Measurements from ENCODE around the gene ONECUT2. TPM values are rescaled to one million over a fixed set of nuclear protein-coding genes. Genes with fewer than 3 reads are reported as not detected.

The ONECUT2 gene
- total RNA-seq, 2 donors from 2014 or later: 1.9 to 3.6 TPM

GRCh38 chr18:57432140-57432539 lies 3.0 kb upstream of the ONECUT2 start:
- Histone ChIP-seq H3K36me3 (ENCODE audit: control insufficient read depth, insufficient read depth, low read length) (no peaks in the 10 kb centered on the region), H3K9ac (ENCODE audit: extremely low read depth, low read length, poor library complexity, severe bottlenecking) (no peak overlapping the region), H3K27me3 (ENCODE audit: control insufficient read depth, insufficient read depth, low read length, poor library complexity, severe bottlenecking) (peaks cover 92% of the 10 kb centered on the region), H3K27ac (ENCODE audit: low read depth, low read length) (no peak overlapping the region), H3K4me1 (ENCODE audit: control insufficient read depth, insufficient read depth, low read length) (peaks cover 13% of the 10 kb centered on the region), H3K9me3 (ENCODE audit: control insufficient read depth, low read length) (no peaks in the 10 kb centered on the region), H3K4me3 (ENCODE audit: low read length) (no peak overlapping the region)
- H3K9me3 Mint-ChIP-seq: no peaks in the 10 kb centered on the region
- H3K27ac Mint-ChIP-seq: no peak overlapping the region
- DNase-seq: no peak
- no peak for TF ChIP-seq CTCF (conservative IDR thresholded peaks at IDR 0.05)
- H3K4me3 Mint-ChIP-seq: no peak overlapping the region
- peaks cover 51% of the 10 kb centered on the region for H3K4me1 Mint-ChIP-seq
- no peaks in the 10 kb centered on the region for H3K36me3 Mint-ChIP-seq (ENCODE audit: low read depth)
- peaks cover 91% of the 10 kb centered on the region for H3K27me3 Mint-ChIP-seq (ENCODE audit: insufficient read depth)
- WGBS, 2 experiments (ENCODE audit: insufficient coverage in 1 of 2, insufficient read length in 1 of 2): 10 to 58% methylated on average over 2 to 3 of the region's 4 CpGs

GRCh38 chr18:57432751-57433400 lies 2.3 kb upstream of the ONECUT2 start:
- no peaks in the 10 kb centered on the region for H3K9me3 ChIP-seq (ENCODE audit: control insufficient read depth, low read length)
- H3K27ac Mint-ChIP-seq: no peak overlapping the region
- peaks cover 91% of the 10 kb centered on the region for H3K27me3 ChIP-seq (ENCODE audit: control insufficient read depth, insufficient read depth, low read length, poor library complexity, severe bottlenecking)
- no peak for TF ChIP-seq CTCF (conservative IDR thresholded peaks at IDR 0.05)
- peaks cover 54% of the 10 kb centered on the region for H3K4me1 Mint-ChIP-seq
- no peak overlapping the region for H3K27ac ChIP-seq (ENCODE audit: low read depth, low read length)
- no peaks in the 10 kb centered on the region for H3K9me3 Mint-ChIP-seq
- peaks cover 95% of the 10 kb centered on the region for H3K27me3 Mint-ChIP-seq (ENCODE audit: insufficient read depth)
- DNase-seq: no peak
- H3K9ac ChIP-seq (ENCODE audit: extremely low read depth, low read length, poor library complexity, severe bottlenecking): no peak overlapping the region
- H3K36me3 ChIP-seq (ENCODE audit: control insufficient read depth, insufficient read depth, low read length): no peaks in the 10 kb centered on the region
- H3K36me3 Mint-ChIP-seq (ENCODE audit: low read depth): no peaks in the 10 kb centered on the region
- 0% methylated on average over 3 to 7 of the region's 9 CpGs for WGBS, 2 experiments (ENCODE audit: insufficient coverage in 1 of 2, insufficient read length in 1 of 2)
- peak overlapping the region; percentile 32 for H3K4me3 ChIP-seq (ENCODE audit: low read length)
- peak overlapping the region; percentile 15 for H3K4me3 Mint-ChIP-seq
- peaks cover 13% of the 10 kb centered on the region for H3K4me1 ChIP-seq (ENCODE audit: control insufficient read depth, insufficient read depth, low read length)

- 3 to 6% methylated on average over 4 to 6 of the region's 6 CpGs for WGBS, 2 experiments (ENCODE audit: insufficient coverage in 1 of 2, insufficient read length in 1 of 2)
- TF ChIP-seq CTCF (conservative IDR thresholded peaks at IDR 0.05): no peak
- no peaks in the 10 kb centered on the region for H3K9me3 Mint-ChIP-seq
- Histone ChIP-seq H3K4me1 (ENCODE audit: control insufficient read depth, insufficient read depth, low read length) (peaks cover 13% of the 10 kb centered on the region), H3K27ac (ENCODE audit: low read depth, low read length) (no peak overlapping the region), H3K36me3 (ENCODE audit: control insufficient read depth, insufficient read depth, low read length) (no peaks in the 10 kb centered on the region), H3K27me3 (ENCODE audit: control insufficient read depth, insufficient read depth, low read length, poor library complexity, severe bottlenecking) (peaks cover 90% of the 10 kb centered on the region), H3K4me3 (ENCODE audit: low read length) (peak overlapping the region; percentile 90), H3K9me3 (ENCODE audit: control insufficient read depth, low read length) (no peaks in the 10 kb centered on the region), H3K9ac (ENCODE audit: extremely low read depth, low read length, poor library complexity, severe bottlenecking) (no peak overlapping the region)
- H3K4me3 Mint-ChIP-seq: peak overlapping the region; percentile 62
- H3K27ac Mint-ChIP-seq: no peak overlapping the region
- no peak for DNase-seq
- peaks cover 97% of the 10 kb centered on the region for H3K27me3 Mint-ChIP-seq (ENCODE audit: insufficient read depth)
- H3K4me1 Mint-ChIP-seq: peaks cover 55% of the 10 kb centered on the region
- H3K36me3 Mint-ChIP-seq (ENCODE audit: low read depth): no peaks in the 10 kb centered on the region
These were observed 1.7 kb upstream of the ONECUT2 start for GRCh38 chr18:57433482-57433881.

Measured in endodermal cell (in vitro differentiated cells).